Caco-2 (cell line): ENCODE results near the gene ASCC1. TPM values are rescaled to one million over a fixed set of nuclear protein-coding genes. Genes with fewer than 3 reads are reported as not detected.

ENCODE experiments used
- BruUV-seq: library from RNA; stranded (reverse); fragments of 400-500 nt; replicated peaks from 2 replicates; lab custom pipeline; 2021; lab: Mats Ljungman, UMichigan
- CTCF ChIA-PET: fragments of 300-600 bp; sonication (Branson Sonifier 250); formaldehyde crosslinking; loops from one replicate; lab custom pipeline; 2022; ENCODE audit warnings: antibody characterized with exemption; lab: Charles Lee
- POLR2A ChIA-PET: fragments of 300-600 bp; sonication (Branson Sonifier 250); formaldehyde crosslinking; loops from one replicate; lab custom pipeline; 2022; ENCODE audit warnings: antibody characterized with exemption; lab: Charles Lee
- DNase-seq, 2 experiments: peaks; one replicate each; pipeline versions ENCODE4 v3.0.0 to v3.0.0-alpha.2; 2020 to 2022
- H3K27me3 ChIP-seq: replicated peaks from 2 replicates; pipeline ENCODE4 v1.6.0; 2011; ENCODE audit warnings: low read length; ENCODE audit not compliant: control insufficient read depth, insufficient read depth
- H3K36me3 ChIP-seq: 2 replicates; pipeline ENCODE4 v1.5.1; 2011; ENCODE audit warnings: low read length; ENCODE audit not compliant: control insufficient read depth, insufficient read depth
- H3K4me1 ChIP-seq: fragments of 250-450 bp; sonication (Bioruptor Pico); 2 replicates; pipeline ENCODE4 v1.5.1; 2020; ENCODE audit warnings: mild to moderate bottlenecking
- H3K4me3 ChIP-seq: 2 replicates; pipeline ENCODE4 v1.5.1; 2011; ENCODE audit warnings: low read depth, mild to moderate bottlenecking, control low read depth, low read length
- H3K9me3 ChIP-seq: fragments of 250-450 bp; sonication (Bioruptor Pico); 2 replicates; pipeline ENCODE4 v1.5.1; 2020; ENCODE audit warnings: mild to moderate bottlenecking, moderate library complexity
- H3K27ac Mint-ChIP-seq: one replicate; pipeline ENCODE4 v1.8.0; 2022; ENCODE audit warnings: mixed read lengths; ENCODE audit not compliant: unreplicated experiment
- H3K27me3 Mint-ChIP-seq: one replicate; pipeline ENCODE4 v1.8.0; 2022; ENCODE audit warnings: mixed read lengths; ENCODE audit not compliant: insufficient read depth, unreplicated experiment
- H3K36me3 Mint-ChIP-seq: one replicate; pipeline ENCODE4 v1.8.0; 2022; ENCODE audit warnings: mild to moderate bottlenecking, mixed read lengths; ENCODE audit not compliant: insufficient read depth, unreplicated experiment
- H3K4me1 Mint-ChIP-seq: one replicate; pipeline ENCODE4 v1.8.0; 2022; ENCODE audit warnings: low read depth, mixed read lengths; ENCODE audit not compliant: unreplicated experiment
- H3K4me3 Mint-ChIP-seq: one replicate; pipeline ENCODE4 v1.8.0; 2022; ENCODE audit warnings: mild to moderate bottlenecking, moderate library complexity, mixed read lengths; ENCODE audit not compliant: unreplicated experiment
- H3K9me3 Mint-ChIP-seq: one replicate; pipeline ENCODE4 v1.8.0; 2022; ENCODE audit warnings: mixed read lengths; ENCODE audit not compliant: unreplicated experiment
- CTCF ChIP-seq, 2 experiments: fragments of 200-600 bp in 1 of 2; IDR thresholded peaks; 1 replicate in 1 of 2; 2 replicates in 1 of 2; pipeline versions ENCODE4 v1.5.1 to v1.8.0; 2011 to 2022; ENCODE audit warnings: antibody characterized with exemption in 1 of 2, control low read depth in 1 of 2, inconsistent platforms in 1 of 2, low read depth in 1 of 2, low read length in 1 of 2, mild to moderate bottlenecking in 1 of 2, moderate library complexity in 1 of 2; ENCODE audit not compliant: insufficient read depth in 1 of 2, severe bottlenecking in 1 of 2, unreplicated experiment in 1 of 2
- intact Hi-C: fragments of 100-400 bp; cut with micrococcal nuclease; formaldehyde crosslinking; loops from one replicate; pipeline ENCODE4 v1.10.0; 2022; ENCODE audit not compliant: unreplicated experiment
- total RNA-seq: library from RNA; stranded (reverse); gene quantifications from 2 replicates; pipeline ENCODE4 v1.2.3, GENCODE V29; 2022

ASCC1 gene
- total RNA-seq, 1 experiment from 2014 or later, result 73.7 TPM

GRCh38 chr10:72204296-72204695 lies 11.8 kb downstream of the ASCC1 start:
- peaks cover 56% of the 10 kb centered on the region for H3K36me3 Mint-ChIP-seq
- peaks cover 4% of the 10 kb centered on the region for H3K36me3 ChIP-seq
- no peaks in the 10 kb centered on the region for H3K4me1 Mint-ChIP-seq

GRCh38 chr10:72201293-72201692 lies 14.8 kb downstream of the ASCC1 start:
- Mint-ChIP-seq H3K36me3 (peaks cover 53% of the 10 kb centered on the region), H3K27me3 (no peaks in the 10 kb centered on the region), H3K4me1 (no peaks in the 10 kb centered on the region), H3K4me3 (no peak overlapping the region), H3K9me3 (no peaks in the 10 kb centered on the region), H3K27ac (no peak overlapping the region)
- Histone ChIP-seq H3K27me3 (no peaks in the 10 kb centered on the region), H3K36me3 (peaks cover 3% of the 10 kb centered on the region), H3K4me3 (no peak overlapping the region), H3K9me3 (no peaks in the 10 kb centered on the region), H3K4me1 (no peaks in the 10 kb centered on the region)
- no peak for TF ChIP-seq CTCF (IDR thresholded peaks at IDR 0.05; ENCODE audit: insufficient read depth in 1 of 2, low read depth in 1 of 2, low read length in 1 of 2, severe bottlenecking in 1 of 2, unreplicated experiment in 1 of 2)
- intact Hi-C loops, result no loop called here
- no peak for DNase-seq
- no TSS peak for BruUV-seq
- ChIA-PET CTCF (no interaction called here), POLR2A (interaction anchor here (1.0 kb wide), 1 partner anchor 14 kb away, joined by 3 read pairs; the partner anchor contains the start of gene ANAPC16)

More at GRCh38 chr10:72204296-72204695, 11.8 kb downstream of the ASCC1 start:
- no peaks in the 10 kb centered on the region for H3K9me3 ChIP-seq
- CTCF ChIA-PET, result no interaction called here
- POLR2A ChIA-PET, result no interaction called here
- BruUV-seq, result no TSS peak
- no peak for DNase-seq
- H3K4me3 ChIP-seq, result no peak overlapping the region
- H3K4me3 Mint-ChIP-seq, result no peak overlapping the region
- H3K27ac Mint-ChIP-seq, result no peak overlapping the region
- no peaks in the 10 kb centered on the region for H3K4me1 ChIP-seq
- H3K27me3 ChIP-seq, result no peaks in the 10 kb centered on the region
- intact Hi-C loops, result no loop called here
- no peak for TF ChIP-seq CTCF (IDR thresholded peaks at IDR 0.05; ENCODE audit: insufficient read depth in 1 of 2, low read depth in 1 of 2, low read length in 1 of 2, severe bottlenecking in 1 of 2, unreplicated experiment in 1 of 2)
- H3K9me3 Mint-ChIP-seq, result no peaks in the 10 kb centered on the region
- no peaks in the 10 kb centered on the region for H3K27me3 Mint-ChIP-seq

GRCh38 chr10:72200883-72201282 lies 15.2 kb downstream of the ASCC1 start:
- H3K4me3 Mint-ChIP-seq, result no peak overlapping the region
- no peaks in the 10 kb centered on the region for H3K27me3 Mint-ChIP-seq
- no peak for DNase-seq
- H3K4me1 Mint-ChIP-seq, result no peaks in the 10 kb centered on the region
- H3K36me3 Mint-ChIP-seq, result peaks cover 55% of the 10 kb centered on the region
- POLR2A ChIA-PET, result interaction anchor here (1.0 kb wide), 1 partner anchor 15 kb away, joined by 3 read pairs; the partner anchor contains the start of gene ANAPC16
- Histone ChIP-seq H3K9me3 (no peaks in the 10 kb centered on the region), H3K4me1 (no peaks in the 10 kb centered on the region), H3K4me3 (no peak overlapping the region), H3K27me3 (no peaks in the 10 kb centered on the region), H3K36me3 (peaks cover 3% of the 10 kb centered on the region)
- no peak for TF ChIP-seq CTCF (IDR thresholded peaks at IDR 0.05; ENCODE audit: insufficient read depth in 1 of 2, low read depth in 1 of 2, low read length in 1 of 2, severe bottlenecking in 1 of 2, unreplicated experiment in 1 of 2)
- no TSS peak for BruUV-seq
- intact Hi-C loops, result no loop called here
- CTCF ChIA-PET, result no interaction called here
- no peak overlapping the region for H3K27ac Mint-ChIP-seq
- H3K9me3 Mint-ChIP-seq, result no peaks in the 10 kb centered on the region
